Ovary (tissue), 3 donors: ENCODE measurements around the gene NT5C1A.

Source experiments
- EP300 ChIP-seq: sonication (generic); formaldehyde crosslinking; IDR thresholded peaks from one replicate; pipeline ENCODE4 v1.6.1; 2017; ENCODE audit warnings: antibody characterized with exemption
- POLR2A ChIP-seq: fragments of 450-650 bp; IDR thresholded peaks from one replicate; pipeline ENCODE4 v1.6.1; 2017; ENCODE audit warnings: antibody characterized with exemption, mild to moderate bottlenecking, moderate library complexity
- TF ChIP-seq, protein P1 (sequence below), 3 donors: fragments of 450-650 bp in 2 of 3; fragments of 200-600 bp in 1 of 3; IDR thresholded peaks; one replicate each; pipeline versions ENCODE4 v1.5.1 to v1.8.0; 2016 to 2022; ENCODE audit warnings: antibody characterized with exemption in 3 of 3, mild to moderate bottlenecking in 1 of 3
- donor health status: DM: no; HTN: no; CAD: no.

DNA sequence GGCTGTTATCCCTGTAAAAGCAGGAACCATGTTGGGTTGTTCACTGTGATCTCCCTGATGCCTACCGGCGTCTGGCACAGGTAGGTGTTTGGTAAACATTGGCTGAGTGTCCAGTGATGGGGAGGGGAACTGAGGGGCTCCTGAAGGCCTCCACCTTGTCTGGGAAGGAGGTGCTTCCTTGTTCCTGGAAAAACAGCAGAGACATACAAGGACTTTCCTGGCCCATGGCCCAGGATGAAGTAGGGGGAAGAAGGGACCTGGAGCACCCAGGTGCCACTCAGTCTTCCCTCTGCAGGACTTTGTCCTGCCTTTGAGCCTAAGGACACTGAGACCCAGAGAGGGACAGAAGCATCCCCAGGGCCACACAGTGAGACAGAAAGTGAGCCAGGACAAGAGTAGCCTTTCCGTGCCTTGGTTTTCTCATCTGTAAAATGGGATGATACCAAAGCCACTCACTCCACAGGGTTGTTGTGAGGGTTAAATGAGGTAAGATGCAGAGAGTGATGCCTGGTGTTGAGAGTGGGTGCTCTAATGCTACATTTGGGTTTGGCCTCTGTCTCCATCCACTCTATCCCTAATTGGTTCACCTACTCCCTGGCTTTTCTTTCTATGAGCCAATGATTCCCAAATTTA is 26.4 kb downstream of the NT5C1A start:
- TF ChIP-seq POLR2A (no peak), EP300 (no peak)
- TF ChIP-seq, protein P1, sequence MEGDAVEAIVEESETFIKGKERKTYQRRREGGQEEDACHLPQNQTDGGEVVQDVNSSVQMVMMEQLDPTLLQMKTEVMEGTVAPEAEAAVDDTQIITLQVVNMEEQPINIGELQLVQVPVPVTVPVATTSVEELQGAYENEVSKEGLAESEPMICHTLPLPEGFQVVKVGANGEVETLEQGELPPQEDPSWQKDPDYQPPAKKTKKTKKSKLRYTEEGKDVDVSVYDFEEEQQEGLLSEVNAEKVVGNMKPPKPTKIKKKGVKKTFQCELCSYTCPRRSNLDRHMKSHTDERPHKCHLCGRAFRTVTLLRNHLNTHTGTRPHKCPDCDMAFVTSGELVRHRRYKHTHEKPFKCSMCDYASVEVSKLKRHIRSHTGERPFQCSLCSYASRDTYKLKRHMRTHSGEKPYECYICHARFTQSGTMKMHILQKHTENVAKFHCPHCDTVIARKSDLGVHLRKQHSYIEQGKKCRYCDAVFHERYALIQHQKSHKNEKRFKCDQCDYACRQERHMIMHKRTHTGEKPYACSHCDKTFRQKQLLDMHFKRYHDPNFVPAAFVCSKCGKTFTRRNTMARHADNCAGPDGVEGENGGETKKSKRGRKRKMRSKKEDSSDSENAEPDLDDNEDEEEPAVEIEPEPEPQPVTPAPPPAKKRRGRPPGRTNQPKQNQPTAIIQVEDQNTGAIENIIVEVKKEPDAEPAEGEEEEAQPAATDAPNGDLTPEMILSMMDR (IDR thresholded peaks at IDR 0.05): no peak
